ENCODE results near the gene RIPK1.

The RIPK1 gene

DNA sequence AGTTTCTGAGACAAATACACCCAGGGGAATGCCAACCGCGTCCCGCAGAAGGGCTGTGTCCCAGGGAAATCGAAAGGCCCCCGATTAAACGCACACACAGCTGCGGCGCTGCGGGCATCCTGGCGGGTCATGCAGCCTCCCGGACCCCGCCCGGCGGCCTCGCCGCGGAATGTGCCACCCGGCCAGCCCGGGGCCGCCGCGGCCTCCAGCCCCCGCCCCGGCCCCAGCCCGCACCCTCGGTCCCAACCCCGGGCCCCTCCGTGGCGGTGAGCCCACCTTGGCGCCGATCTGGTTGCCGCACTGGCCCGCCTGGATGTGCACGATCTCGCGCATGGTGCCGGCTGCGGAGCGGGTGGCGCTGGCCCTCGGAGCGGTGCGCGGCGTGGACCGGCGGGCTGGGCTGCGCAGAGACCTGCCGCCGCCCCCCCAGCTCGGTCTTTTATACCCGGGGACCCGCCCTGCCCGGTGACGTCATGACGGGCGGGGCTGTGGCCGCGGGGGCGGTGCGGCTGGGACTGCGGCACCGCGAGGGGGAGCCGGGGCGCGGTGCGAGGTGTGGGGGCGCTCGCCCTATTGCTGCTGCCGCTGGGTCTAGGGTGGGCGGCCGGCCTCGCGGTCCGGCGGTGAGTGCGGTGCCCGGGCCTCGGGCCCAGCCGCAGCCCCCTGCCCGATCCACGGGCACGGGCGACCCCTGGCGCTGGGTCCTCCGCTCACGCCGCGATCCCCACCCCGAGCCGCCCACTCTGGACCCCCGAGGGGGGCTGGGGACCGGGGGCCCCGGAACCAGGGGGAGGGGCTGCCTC, 89.0 kb downstream of the RIPK1 start, which contains the start of gene TUBB2A:
TUBB2A (minus strand) TSS at position 414 of the 803 bp plus-strand sequence; CDS start at position 333, 81 bp downstream.
- Histone ChIP-seq H3K9ac (ENCODE audit: low read length) (peak within 1 kb of the TSS; percentile 87), H2AFZ (ENCODE audit: low read depth, low read length) (peak within 1 kb of the TSS; percentile 81), H3K4me3 (ENCODE audit: low read length) (peak within 1 kb of the TSS; percentile 96), H3K9me3 (ENCODE audit: insufficient read depth, low read length) (no peaks in the 10 kb centered on the region), H3K4me1 (ENCODE audit: low read length) (0 out of 2 replicates have a peak, but pooled peaks cover 3% of the 10 kb centered on the region), H3K27ac (ENCODE audit: low read length) (no peak within 1 kb of the TSS), H3K4me2 (ENCODE audit: low read length) (peak within 1 kb of the TSS; percentile 95), H3K36me3 (replicated peaks; ENCODE audit: low read depth, low read length) (no peaks in the 10 kb centered on the region), H4K20me1 (ENCODE audit: insufficient read depth, low read length) (no peaks in the 10 kb centered on the region), H3K27me3 (ENCODE audit: low read depth, low read length) (0 out of 2 replicates have a peak, but pooled peaks cover 5% of the 10 kb centered on the region), H3K79me2 (ENCODE audit: low read length) (no peaks in the 10 kb centered on the region)
- TF ChIP-seq, protein P1, sequence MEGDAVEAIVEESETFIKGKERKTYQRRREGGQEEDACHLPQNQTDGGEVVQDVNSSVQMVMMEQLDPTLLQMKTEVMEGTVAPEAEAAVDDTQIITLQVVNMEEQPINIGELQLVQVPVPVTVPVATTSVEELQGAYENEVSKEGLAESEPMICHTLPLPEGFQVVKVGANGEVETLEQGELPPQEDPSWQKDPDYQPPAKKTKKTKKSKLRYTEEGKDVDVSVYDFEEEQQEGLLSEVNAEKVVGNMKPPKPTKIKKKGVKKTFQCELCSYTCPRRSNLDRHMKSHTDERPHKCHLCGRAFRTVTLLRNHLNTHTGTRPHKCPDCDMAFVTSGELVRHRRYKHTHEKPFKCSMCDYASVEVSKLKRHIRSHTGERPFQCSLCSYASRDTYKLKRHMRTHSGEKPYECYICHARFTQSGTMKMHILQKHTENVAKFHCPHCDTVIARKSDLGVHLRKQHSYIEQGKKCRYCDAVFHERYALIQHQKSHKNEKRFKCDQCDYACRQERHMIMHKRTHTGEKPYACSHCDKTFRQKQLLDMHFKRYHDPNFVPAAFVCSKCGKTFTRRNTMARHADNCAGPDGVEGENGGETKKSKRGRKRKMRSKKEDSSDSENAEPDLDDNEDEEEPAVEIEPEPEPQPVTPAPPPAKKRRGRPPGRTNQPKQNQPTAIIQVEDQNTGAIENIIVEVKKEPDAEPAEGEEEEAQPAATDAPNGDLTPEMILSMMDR (IDR thresholded peaks at IDR 0.05; ENCODE audit: low read depth, low read length) = peak; percentile 32
- TF ChIP-seq EZH2phosphoT487 (IDR thresholded peaks at IDR 0.05; ENCODE audit: low read depth) = no peak

DNA sequence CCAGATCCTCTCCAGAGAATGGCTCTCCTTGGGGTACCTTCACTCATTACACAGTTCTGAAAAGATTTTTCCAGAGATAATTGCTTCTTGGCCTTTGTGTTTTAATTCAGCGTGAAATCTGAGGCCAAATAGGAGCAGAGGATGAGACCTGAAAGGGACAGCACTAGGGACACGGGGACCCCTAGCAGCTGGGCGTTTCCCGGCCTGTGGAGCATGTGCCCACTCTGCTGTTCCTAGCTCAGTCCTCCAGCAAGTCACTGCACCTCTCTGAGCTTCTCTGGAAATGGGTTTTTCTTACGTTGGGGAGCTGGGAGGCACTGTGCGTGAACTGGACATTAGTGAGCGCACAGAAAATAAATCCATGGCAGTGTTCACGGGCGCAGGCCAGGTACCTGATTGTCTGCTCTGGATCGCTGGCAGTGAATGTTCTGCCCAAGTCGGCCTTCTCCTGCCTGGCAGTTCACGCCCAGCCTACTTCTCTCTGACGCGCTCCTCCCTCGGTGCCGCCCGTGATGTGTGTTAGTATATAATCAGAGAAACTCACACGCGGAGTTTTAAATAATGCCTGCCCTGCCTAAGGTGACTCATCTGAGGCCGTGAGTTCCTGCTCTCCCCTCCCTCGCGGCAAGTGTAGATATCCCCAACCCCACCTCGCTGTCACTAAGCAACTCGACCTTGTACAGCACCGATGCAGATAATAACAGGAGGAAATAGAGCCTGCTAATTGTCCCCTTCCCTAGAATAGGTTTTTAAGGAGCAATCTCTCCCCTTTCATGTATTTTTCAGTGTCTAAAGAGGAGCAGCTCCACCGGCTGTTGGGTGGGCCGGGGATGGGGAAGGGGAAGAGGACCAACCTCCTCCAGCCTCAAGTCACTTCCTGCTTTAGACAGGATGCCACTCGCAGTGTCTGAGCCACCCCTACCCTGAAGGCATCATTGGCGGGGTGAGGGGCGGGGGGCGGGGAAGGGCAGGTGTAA, 91.8 kb downstream of the RIPK1 start:
- Histone ChIP-seq H3K27ac (ENCODE audit: low read length) (no peak overlapping the region), H4K20me1 (ENCODE audit: insufficient read depth, low read length) (no peaks in the 10 kb centered on the region), H3K4me2 (ENCODE audit: low read length) (no peak overlapping the region), H3K79me2 (ENCODE audit: low read length) (no peaks in the 10 kb centered on the region), H3K9ac (ENCODE audit: low read length) (no peak overlapping the region), H3K4me1 (ENCODE audit: low read length) (0 out of 2 replicates have a peak, but pooled peaks cover 3% of the 10 kb centered on the region), H3K9me3 (ENCODE audit: insufficient read depth, low read length) (no peaks in the 10 kb centered on the region), H3K36me3 (replicated peaks; ENCODE audit: low read depth, low read length) (no peaks in the 10 kb centered on the region), H3K27me3 (ENCODE audit: low read depth, low read length) (0 out of 2 replicates have a peak, but pooled peaks cover 5% of the 10 kb centered on the region), H3K4me3 (ENCODE audit: low read length) (no peak overlapping the region), H2AFZ (ENCODE audit: low read depth, low read length) (no peak overlapping the region)
- TF ChIP-seq, protein P1 (IDR thresholded peaks at IDR 0.05; ENCODE audit: low read depth, low read length) = no peak
- no peak for TF ChIP-seq EZH2phosphoT487 (IDR thresholded peaks at IDR 0.05; ENCODE audit: low read depth)

DNA sequence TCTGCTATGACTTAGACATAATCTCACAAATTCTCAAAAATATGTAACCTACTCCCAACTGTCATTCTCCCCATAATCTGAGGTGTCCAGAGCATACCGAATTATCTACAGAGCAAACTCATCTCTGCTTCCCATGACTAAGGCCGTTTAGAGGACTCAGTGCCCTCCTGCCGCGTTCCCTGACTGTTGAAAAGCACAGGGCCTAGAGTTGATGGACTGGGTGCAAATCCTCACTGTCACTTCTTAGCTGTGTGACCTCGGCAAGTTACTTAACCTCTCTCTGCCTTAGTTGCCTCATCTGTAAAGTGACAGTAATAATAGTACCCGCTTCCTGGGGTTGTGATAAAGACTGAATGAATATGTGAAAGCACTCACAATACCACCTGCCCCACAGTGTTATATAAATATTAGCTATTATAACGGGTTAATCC, 93.8 kb downstream of the RIPK1 start:
- TF ChIP-seq, protein P1 (IDR thresholded peaks at IDR 0.05; ENCODE audit: low read depth, low read length) = no peak
- no peak for TF ChIP-seq EZH2phosphoT487 (IDR thresholded peaks at IDR 0.05; ENCODE audit: low read depth)
- Histone ChIP-seq H3K36me3 (replicated peaks; ENCODE audit: low read depth, low read length) (no peaks in the 10 kb centered on the region), H2AFZ (ENCODE audit: low read depth, low read length) (no peak overlapping the region), H3K9ac (ENCODE audit: low read length) (no peak overlapping the region), H3K9me3 (ENCODE audit: insufficient read depth, low read length) (no peaks in the 10 kb centered on the region), H3K79me2 (ENCODE audit: low read length) (no peaks in the 10 kb centered on the region), H3K4me2 (ENCODE audit: low read length) (peak overlapping the region; percentile 71), H4K20me1 (ENCODE audit: insufficient read depth, low read length) (no peaks in the 10 kb centered on the region), H3K27ac (ENCODE audit: low read length) (no peak overlapping the region), H3K4me1 (ENCODE audit: low read length) (0 out of 2 replicates have a peak, but pooled peaks cover 3% of the 10 kb centered on the region), H3K27me3 (ENCODE audit: low read depth, low read length) (0 out of 2 replicates have a peak, but pooled peaks cover 5% of the 10 kb centered on the region), H3K4me3 (ENCODE audit: low read length) (peak overlapping the region; percentile 85; the same call in 1 of the 2 replicates)

Measured in OCI-LY3 (cell line).